ENCODE data around the gene EPO.

EPO gene

DNA sequence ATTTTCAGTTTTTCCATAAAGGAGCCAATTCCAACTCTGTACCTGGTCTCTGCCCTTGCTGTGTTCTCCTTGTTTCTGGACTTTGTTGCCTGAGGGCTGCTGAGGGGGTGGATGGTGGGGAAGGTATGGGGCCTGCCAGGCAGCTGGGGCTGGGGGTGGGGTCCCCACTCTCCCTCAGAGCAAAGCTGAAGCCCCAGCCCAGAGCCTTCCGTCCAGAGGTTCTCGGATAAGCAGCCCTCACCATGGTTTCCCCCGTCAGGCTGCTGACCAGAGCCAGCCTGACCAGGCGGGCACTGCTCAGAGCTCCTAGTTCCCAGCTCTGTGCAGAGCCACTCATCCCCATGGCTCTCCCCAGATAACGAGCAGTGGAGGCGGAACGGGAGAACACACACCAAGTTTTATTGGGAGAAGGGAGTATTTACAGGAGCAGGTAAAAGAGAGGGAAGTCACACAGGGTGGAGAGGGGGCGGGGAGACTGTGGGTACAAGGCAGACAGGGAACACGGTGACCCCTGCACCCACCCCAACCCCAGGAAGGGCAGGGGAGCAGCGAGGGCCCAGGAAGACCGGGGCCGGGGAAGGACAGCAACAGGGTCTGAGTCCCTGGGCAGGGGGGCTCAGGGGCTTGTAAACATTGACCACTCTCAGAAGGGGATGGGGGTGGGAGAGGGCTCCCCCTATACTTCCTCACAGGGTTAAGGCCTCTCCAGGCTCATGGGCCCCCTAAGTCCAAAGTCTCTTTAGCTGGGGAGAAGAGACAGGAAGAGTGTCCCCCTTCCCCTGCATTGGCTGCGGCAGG, 40.9 kb upstream of the EPO start:
- TF ChIP-seq EP300 (IDR thresholded peaks at IDR 0.05; ENCODE audit: borderline replicate concordance), result no peak
- TF ChIP-seq, protein P1, sequence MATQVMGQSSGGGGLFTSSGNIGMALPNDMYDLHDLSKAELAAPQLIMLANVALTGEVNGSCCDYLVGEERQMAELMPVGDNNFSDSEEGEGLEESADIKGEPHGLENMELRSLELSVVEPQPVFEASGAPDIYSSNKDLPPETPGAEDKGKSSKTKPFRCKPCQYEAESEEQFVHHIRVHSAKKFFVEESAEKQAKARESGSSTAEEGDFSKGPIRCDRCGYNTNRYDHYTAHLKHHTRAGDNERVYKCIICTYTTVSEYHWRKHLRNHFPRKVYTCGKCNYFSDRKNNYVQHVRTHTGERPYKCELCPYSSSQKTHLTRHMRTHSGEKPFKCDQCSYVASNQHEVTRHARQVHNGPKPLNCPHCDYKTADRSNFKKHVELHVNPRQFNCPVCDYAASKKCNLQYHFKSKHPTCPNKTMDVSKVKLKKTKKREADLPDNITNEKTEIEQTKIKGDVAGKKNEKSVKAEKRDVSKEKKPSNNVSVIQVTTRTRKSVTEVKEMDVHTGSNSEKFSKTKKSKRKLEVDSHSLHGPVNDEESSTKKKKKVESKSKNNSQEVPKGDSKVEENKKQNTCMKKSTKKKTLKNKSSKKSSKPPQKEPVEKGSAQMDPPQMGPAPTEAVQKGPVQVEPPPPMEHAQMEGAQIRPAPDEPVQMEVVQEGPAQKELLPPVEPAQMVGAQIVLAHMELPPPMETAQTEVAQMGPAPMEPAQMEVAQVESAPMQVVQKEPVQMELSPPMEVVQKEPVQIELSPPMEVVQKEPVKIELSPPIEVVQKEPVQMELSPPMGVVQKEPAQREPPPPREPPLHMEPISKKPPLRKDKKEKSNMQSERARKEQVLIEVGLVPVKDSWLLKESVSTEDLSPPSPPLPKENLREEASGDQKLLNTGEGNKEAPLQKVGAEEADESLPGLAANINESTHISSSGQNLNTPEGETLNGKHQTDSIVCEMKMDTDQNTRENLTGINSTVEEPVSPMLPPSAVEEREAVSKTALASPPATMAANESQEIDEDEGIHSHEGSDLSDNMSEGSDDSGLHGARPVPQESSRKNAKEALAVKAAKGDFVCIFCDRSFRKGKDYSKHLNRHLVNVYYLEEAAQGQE (IDR thresholded peaks at IDR 0.05; ENCODE audit: low read depth), result no peak
- TF ChIP-seq YY1 (IDR thresholded peaks at IDR 0.05; ENCODE audit: low read depth), result no peak
- TF ChIP-seq TEAD4 (IDR thresholded peaks at IDR 0.05), result no peak
- no peak for TF ChIP-seq EGR1 (IDR thresholded peaks at IDR 0.05)
- TF ChIP-seq, protein P2, sequence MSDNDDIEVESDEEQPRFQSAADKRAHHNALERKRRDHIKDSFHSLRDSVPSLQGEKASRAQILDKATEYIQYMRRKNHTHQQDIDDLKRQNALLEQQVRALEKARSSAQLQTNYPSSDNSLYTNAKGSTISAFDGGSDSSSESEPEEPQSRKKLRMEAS (IDR thresholded peaks at IDR 0.05), result no peak
- TF ChIP-seq ZBTB7A (IDR thresholded peaks at IDR 0.05; ENCODE audit: low read depth), result no peak; the same call in 1 of the 2 replicates
- TF ChIP-seq CEBPB (IDR thresholded peaks at IDR 0.05), result no peak
- TF ChIP-seq RAD21 (IDR thresholded peaks at IDR 0.05; ENCODE audit: low read depth), result no peak
- no peak for TF ChIP-seq CREB1 (IDR thresholded peaks at IDR 0.05; ENCODE audit: low read depth)
- no peak for TF ChIP-seq TAF1 (IDR thresholded peaks at IDR 0.05; ENCODE audit: low read depth)
- TF ChIP-seq NFIC (IDR thresholded peaks at IDR 0.05), result no peak
- no peak for TF ChIP-seq TCF12 (IDR thresholded peaks at IDR 0.05; ENCODE audit: low read depth)
- TF ChIP-seq FOXM1 (IDR thresholded peaks at IDR 0.05; ENCODE audit: borderline replicate concordance, low read depth), result no peak

DNA sequence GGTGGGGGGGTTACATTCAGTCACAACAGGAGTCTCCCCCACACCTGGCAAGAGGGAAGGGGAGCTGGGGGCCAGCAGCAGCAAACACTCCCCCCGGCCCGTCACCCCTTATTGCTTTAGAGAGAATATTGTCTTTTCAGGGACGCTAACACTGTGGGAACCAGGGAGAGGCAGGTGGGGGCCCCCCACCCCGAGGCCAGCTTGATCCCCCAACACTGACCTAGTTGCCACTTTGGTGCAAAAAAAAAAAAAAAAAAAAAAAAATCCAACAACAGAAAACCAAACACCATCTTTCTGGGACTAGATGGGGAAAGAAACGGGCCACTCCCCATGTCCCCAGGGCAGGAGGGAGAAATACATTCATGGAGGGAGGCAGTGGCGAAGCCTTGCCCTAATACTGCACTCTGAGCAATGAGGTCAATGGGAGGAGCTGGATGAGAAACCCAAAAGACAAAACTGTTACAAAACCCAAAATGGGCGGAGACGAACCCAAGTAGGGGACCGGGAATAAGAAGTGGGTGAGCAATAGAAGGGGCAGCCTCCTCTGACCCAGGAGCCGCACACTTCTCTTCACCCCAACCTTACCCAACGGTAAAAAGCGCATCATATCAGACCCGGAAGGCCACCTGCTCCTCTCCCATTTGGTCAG, 40.2 kb upstream of the EPO start:
- TF ChIP-seq, protein P1 (IDR thresholded peaks at IDR 0.05; ENCODE audit: low read depth), result no peak
- TF ChIP-seq, protein P3, sequence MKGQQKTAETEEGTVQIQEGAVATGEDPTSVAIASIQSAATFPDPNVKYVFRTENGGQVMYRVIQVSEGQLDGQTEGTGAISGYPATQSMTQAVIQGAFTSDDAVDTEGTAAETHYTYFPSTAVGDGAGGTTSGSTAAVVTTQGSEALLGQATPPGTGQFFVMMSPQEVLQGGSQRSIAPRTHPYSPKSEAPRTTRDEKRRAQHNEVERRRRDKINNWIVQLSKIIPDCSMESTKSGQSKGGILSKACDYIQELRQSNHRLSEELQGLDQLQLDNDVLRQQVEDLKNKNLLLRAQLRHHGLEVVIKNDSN (IDR thresholded peaks at IDR 0.05), result no peak
- TF ChIP-seq YY1 (IDR thresholded peaks at IDR 0.05; ENCODE audit: low read depth) (no peak), EP300 (IDR thresholded peaks at IDR 0.05; ENCODE audit: borderline replicate concordance) (no peak), NFIC (IDR thresholded peaks at IDR 0.05) (no peak), EGR1 (IDR thresholded peaks at IDR 0.05) (no peak), TAF1 (IDR thresholded peaks at IDR 0.05; ENCODE audit: low read depth) (no peak), CREB1 (IDR thresholded peaks at IDR 0.05; ENCODE audit: low read depth) (no peak), FOXM1 (IDR thresholded peaks at IDR 0.05; ENCODE audit: borderline replicate concordance, low read depth) (no peak), TEAD4 (IDR thresholded peaks at IDR 0.05) (no peak), ZBTB7A (IDR thresholded peaks at IDR 0.05; ENCODE audit: low read depth) (no peak; the same call in 1 of the 2 replicates)
- TF ChIP-seq, protein P2 (IDR thresholded peaks at IDR 0.05), result no peak

DNA sequence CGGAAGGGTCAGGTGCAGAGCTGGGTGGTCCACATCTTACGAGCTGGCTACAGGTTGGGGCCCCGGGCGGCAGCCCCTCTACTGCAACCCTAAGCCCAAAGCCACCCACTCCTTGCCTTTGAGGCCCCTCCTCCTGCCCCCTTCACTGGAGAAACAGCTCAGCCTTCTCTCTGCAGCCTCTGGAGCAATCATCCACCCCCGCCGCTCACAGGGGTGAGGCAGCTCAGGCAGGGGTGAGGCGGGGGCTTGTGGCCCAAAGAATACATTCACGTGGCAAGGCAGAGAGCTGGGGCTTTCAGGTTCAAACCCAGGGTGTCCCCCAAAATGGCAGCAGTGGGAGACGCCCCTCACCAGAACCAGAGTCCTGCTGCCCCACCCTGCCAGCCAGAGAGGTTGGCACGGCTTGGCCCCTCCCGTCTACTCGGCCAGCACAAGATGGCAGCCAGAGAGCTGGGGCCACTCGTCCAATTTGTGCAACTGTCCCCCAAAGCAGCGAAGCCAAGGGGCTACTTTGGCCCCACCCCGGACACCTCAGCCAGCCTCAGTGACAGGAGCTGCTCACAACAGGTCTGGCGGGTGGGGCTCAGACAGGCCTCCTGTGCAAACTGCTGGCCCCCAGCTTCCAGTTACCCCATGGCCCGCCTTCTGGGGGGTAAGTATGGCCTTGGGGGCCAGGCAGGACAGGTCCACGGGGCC, 39.5 kb upstream of the EPO start:
- TF ChIP-seq, protein P2 (IDR thresholded peaks at IDR 0.05), result no peak
- TF ChIP-seq TCF12 (IDR thresholded peaks at IDR 0.05; ENCODE audit: low read depth) (no peak), TAF1 (IDR thresholded peaks at IDR 0.05; ENCODE audit: low read depth) (no peak), YY1 (IDR thresholded peaks at IDR 0.05; ENCODE audit: low read depth) (no peak), NFIC (IDR thresholded peaks at IDR 0.05) (no peak)

DNA sequence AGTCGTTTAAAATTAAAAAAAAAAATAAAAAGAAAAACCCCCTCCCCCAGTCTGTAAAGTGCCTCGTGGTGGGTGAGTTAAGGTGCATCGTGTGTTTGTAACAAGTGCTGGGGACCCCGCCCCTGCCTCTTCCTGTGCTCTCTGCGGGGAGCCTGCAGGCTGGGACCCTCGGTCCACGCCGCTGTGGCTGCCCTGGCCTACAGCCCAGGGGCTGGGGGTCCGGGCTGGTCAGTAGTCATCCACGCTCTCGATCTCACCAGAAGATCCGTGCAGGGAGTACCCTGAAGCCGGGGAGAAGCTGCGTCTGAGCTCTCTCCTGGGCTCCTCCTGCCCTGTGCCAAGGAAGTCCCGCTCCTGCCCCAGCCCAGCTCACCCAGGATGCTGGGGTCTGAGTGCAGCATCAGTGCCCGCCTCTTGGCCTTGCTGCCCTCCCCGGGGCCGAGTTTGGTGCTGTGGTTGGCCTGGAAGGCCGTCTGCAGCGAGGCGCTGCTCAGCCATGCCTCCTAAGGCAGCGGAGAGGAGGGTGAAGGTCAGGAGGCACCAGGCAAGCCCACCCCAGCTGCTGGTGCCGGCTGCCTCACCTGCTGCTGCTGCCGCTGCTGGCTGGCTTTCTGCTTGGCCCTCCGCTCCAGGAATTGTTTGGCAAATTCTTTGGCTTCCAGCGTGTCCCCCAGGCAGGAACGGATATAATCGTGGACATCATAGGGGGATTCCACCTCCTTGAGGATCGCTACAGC, 38.6 kb upstream of the EPO start:
- TF ChIP-seq, protein P1 (IDR thresholded peaks at IDR 0.05; ENCODE audit: low read depth), result no peak
- TF ChIP-seq RAD21 (IDR thresholded peaks at IDR 0.05; ENCODE audit: low read depth) (no peak), NFIC (IDR thresholded peaks at IDR 0.05) (no peak), YY1 (IDR thresholded peaks at IDR 0.05; ENCODE audit: low read depth) (no peak), TEAD4 (IDR thresholded peaks at IDR 0.05) (no peak), TAF1 (IDR thresholded peaks at IDR 0.05; ENCODE audit: low read depth) (no peak), CREB1 (IDR thresholded peaks at IDR 0.05; ENCODE audit: low read depth) (no peak)
